ENCODE measurements around the gene NDUFC2. TPM values are rescaled to one million over a fixed set of nuclear protein-coding genes. Genes with fewer than 3 reads are reported as not detected.
A peak's percentile ranks its signal among the peaks of the same experiment; 100 is the strongest.

NDUFC2 gene
- total and polyA plus RNA-seq, 2 of the 13 experiments (the other 11 are each of a cell fraction or from before 2014, with no cell fraction given): 256 to 363 TPM

DNA sequence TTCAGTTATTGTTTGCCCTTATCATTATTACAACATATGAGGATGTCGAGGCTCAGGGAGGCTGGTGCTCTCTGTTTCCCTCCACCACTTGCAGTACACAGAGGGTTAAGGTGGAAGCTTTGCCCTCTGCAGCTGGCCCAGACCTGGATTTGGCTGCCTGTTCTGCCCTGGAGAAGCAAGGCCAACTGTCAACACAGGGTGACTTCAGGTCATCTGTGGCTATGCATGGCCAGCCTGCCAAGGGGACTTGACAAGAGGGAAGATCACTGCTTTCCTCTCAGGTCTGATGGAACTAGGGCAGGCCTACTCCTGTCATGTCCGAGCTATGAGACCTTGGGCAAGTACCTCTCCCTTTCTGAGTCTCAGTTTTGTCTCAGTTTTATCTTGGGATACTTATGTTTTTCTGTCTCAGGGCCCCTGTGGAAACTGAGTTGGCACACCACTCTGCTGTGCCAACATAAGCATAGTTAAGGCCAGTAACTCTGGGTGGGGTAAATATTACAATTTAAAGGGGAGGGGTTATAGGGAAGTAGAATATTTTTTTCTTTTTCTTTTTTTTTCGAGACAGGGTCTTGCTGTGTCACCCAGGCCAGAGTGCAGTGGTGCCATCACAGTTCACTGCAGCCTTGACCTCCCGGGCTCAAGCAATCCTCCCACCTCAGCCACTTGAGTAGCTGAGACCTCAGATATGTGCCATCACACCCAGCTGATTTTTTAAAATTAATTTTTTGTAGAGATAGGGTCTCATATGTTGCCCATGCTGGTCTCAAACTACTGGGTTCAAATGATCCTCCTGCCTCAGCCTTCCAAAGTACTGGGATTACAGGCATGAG is 18.4 kb downstream of the NDUFC2 start (continued):
- no peak for TF ChIP-seq ZEB1 (IDR thresholded peaks at IDR 0.05; ENCODE audit: insufficient replicate concordance, low read depth)
- no peak for TF ChIP-seq TBP (CRISPR knock-in tag; IDR thresholded peaks at IDR 0.05)
- no peak for TF ChIP-seq ZNF510 (CRISPR knock-in tag; IDR thresholded peaks at IDR 0.05; ENCODE audit: low read depth)
- no peak for TF ChIP-seq U2AF1 (optimal IDR thresholded peaks at IDR 0.05; ENCODE audit: low read depth, low read length)
- peak; percentile 62 for TF ChIP-seq FOXA3 (CRISPR knock-in tag; IDR thresholded peaks at IDR 0.05)
- TF ChIP-seq, protein P1, sequence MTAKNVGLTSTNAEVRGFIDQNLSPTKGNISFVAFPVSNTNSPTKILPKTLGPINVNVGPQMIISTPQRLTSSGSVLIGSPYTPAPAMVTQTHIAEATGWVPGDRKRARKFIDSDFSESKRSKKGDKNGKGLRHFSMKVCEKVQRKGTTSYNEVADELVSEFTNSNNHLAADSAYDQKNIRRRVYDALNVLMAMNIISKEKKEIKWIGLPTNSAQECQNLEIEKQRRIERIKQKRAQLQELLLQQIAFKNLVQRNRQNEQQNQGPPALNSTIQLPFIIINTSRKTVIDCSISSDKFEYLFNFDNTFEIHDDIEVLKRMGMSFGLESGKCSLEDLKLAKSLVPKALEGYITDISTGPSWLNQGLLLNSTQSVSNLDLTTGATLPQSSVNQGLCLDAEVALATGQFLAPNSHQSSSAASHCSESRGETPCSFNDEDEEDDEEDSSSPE (CRISPR knock-in tag; IDR thresholded peaks at IDR 0.05): no peak
- no peak for TF ChIP-seq MAF1 (CRISPR knock-in tag; IDR thresholded peaks at IDR 0.05; ENCODE audit: borderline replicate concordance)
- no peak for TF ChIP-seq MLXIP (CRISPR knock-in tag; IDR thresholded peaks at IDR 0.05; ENCODE audit: borderline replicate concordance)
- no peak for TF ChIP-seq ZNF570 (CRISPR knock-in tag; IDR thresholded peaks at IDR 0.05; ENCODE audit: borderline replicate concordance)
- TF ChIP-seq, protein P2, sequence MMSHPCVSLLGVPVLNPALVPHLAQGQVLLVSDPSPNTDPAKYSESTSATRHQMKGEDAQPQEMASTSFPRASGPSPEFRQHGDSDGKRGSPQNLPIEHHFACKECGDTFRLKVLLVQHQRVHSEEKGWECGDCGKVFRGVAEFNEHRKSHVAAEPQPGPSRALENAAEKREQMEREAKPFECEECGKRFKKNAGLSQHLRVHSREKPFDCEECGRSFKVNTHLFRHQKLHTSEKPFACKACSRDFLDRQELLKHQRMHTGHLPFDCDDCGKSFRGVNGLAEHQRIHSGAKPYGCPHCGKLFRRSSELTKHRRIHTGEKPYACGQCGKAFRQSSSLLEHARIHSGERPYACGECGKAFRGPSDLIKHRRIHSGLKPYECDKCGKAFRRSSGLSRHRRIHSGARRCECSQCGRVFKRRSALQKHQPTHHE (CRISPR knock-in tag; IDR thresholded peaks at IDR 0.05; ENCODE audit: borderline replicate concordance): no peak
- TF ChIP-seq SPEN (CRISPR knock-in tag; IDR thresholded peaks at IDR 0.05; ENCODE audit: low read depth): no peak
- peak; percentile 18; the same call in 1 of the 2 replicates for TF ChIP-seq ARID5B (CRISPR knock-in tag; IDR thresholded peaks at IDR 0.05)
- TF ChIP-seq ZMYM3 (CRISPR knock-in tag; IDR thresholded peaks at IDR 0.05): peak; percentile 73
- no peak for TF ChIP-seq ZZZ3 (CRISPR knock-in tag; IDR thresholded peaks at IDR 0.05; ENCODE audit: borderline replicate concordance)
- TF ChIP-seq ZNF326 (CRISPR knock-in tag; IDR thresholded peaks at IDR 0.05; ENCODE audit: borderline replicate concordance): no peak
- TF ChIP-seq ZBTB44 (CRISPR knock-in tag; IDR thresholded peaks at IDR 0.05): no peak
